ENCODE results near the gene SRCAP. TPM values are rescaled to one million over a fixed set of nuclear protein-coding genes. Genes with fewer than 3 reads are reported as not detected.

The SRCAP gene
- total RNA-seq, 2 donors from 2014 or later = 52.9 to 64.7 TPM

DNA sequence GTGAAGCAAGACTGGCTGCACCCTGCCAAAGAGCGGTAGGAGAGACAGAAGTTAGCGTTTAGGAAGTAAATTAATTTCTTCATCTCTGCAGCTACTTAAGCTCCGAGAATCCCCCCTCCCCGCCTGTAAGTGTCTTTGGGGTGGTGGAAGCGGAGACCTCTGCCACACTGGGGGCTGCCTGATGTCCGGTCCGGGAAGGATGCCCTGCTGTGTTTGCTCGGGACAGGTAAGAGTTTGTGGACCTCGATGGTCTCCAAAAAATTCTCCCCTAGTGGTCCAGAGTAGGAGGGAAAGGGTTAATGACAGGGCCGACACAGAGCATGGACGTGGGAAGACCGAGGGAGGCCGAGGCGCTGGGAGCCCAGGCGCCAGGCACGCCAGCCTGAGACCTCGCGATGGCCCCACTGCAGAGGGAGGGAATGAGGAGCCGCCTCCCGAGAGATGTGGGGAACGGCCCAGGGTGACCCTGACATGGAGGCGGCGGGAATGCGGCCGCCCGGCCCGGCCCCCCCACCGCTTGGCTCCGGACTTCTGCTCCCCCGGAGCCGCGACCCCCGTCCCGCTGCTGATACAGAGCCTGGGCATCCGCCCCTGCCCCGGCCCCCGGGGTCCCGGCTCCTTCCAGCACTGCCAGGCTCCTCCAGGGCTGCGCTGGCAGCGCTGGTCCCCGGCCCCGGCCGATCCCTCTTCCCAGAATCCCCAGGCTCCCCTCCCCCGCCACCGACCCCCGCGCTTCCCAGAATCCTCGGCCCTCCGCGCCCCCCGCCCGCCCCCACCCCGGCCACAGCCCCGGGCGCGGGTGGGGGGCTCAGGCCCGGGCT lies 87.4 kb downstream of the SRCAP start:
- H3K27me3 Mint-ChIP-seq (ENCODE audit: low read depth) = no peaks in the 10 kb centered on the region
- H3K9me3 Mint-ChIP-seq = no peaks in the 10 kb centered on the region
- H3K4me1 Mint-ChIP-seq (ENCODE audit: low read depth) = peaks cover 16% of the 10 kb centered on the region
- H3K27ac Mint-ChIP-seq = peak overlapping the region; percentile 42
- DNase-seq (peak; percentile 14 to 22), ATAC-seq (replicated peaks in 1 of 2) (peak; percentile 61 to 62)
- peak overlapping the region; percentile 83 to 93 for H3K4me3 Mint-ChIP-seq
- H3K36me3 Mint-ChIP-seq (ENCODE audit: insufficient read depth in 2 of 2) = peaks cover 0 to 1% of the 10 kb centered on the region in 2 donors

DNA sequence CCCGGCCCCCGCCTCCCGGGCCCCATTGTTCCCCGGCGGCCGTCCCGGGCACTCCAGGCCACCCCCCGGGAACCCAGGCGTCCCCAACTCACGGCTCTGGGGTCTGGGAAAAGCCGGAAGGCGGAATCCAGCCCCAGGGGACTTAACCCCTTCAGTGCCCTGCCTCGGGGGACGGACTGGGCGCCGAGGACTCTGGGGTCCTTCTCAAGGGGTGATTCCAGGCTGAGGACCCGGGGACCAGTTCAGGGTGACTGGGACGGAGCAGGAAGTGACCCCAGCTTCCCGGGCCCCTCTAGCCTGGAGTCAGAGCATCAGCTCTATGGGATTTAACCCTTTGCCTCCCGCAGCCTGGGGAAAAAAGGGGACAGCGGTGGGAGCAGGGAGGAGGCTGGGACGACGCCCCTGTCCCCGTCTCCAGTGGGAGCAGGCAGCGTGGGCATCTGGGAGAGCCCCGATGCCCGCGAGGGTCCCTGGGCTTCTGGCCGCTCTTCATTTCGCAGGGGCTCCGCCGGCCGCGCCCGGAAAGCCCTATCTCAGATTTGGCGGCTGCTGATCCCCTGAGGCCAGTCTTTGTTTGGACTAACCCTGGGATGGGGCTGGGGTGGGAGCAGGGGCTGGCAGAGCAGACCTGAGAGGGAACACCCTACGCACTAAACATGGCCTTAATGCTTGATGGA lies 88.1 kb downstream of the SRCAP start, which contains the start of gene ZNF629:
Gene ZNF629 (minus strand): TSS at position 270 of the 677 bp plus-strand sequence. CDS start 2,723 bp downstream, outside the sequence.
- peak within 1 kb of the TSS; percentile 84 to 93 for H3K4me3 Mint-ChIP-seq
- peak; percentile 32 to 34 for DNase-seq
- H3K27ac Mint-ChIP-seq = peak within 1 kb of the TSS; percentile 42
- H3K4me1 Mint-ChIP-seq (ENCODE audit: low read depth) = peaks cover 16% of the 10 kb centered on the region
- peak; percentile 52 to 70 for ATAC-seq (replicated peaks in 1 of 2)
- H3K9me3 Mint-ChIP-seq = no peaks in the 10 kb centered on the region
- H3K27me3 Mint-ChIP-seq (ENCODE audit: low read depth) = no peaks in the 10 kb centered on the region
- peaks cover 0 to 1% of the 10 kb centered on the region in 2 donors for H3K36me3 Mint-ChIP-seq (ENCODE audit: insufficient read depth in 2 of 2)

DNA sequence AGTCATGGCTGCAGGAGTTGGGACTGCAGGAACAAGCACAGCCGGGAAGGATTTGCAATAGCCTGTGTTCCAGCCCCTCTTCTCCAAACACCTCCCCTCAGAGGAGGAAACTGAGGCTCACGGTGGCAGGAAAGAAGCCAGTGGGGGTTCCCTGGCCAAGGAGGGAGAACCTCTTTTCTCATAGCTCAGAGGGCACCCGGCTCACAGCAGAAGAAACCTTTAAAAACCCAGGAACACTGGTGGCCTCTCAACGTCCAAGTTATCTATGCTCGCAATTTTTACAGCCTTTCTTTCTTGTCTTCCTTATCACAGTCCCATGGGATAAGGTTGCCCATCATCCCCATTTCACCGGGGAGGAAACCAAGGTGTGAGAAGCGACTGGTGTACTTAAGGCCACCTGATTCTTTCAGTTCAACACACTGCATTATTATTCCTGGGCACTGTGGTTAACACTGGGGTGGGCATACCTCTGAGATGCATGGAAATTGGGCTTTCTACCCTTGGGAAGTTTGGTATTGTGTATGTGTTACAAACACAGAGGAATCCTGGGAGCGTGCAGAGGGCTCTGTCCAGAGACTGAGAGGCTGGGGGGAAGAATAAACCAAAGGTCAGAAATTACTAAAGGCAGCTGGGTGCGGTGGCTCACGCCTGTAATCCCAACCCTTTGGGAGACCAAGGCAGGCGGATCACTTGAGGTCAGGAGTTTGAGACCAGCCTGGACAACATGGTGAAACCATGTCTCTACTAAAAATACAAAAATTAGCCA lies 88.8 kb downstream of the SRCAP start:
- H3K4me3 Mint-ChIP-seq = peak overlapping the region; percentile 84 to 93
- no peak for ATAC-seq (replicated peaks in 1 of 2)
- H3K27me3 Mint-ChIP-seq (ENCODE audit: low read depth) = no peaks in the 10 kb centered on the region

More for the DNA sequence above, 88.8 kb downstream of the SRCAP start:
- Mint-ChIP-seq H3K4me1 (ENCODE audit: low read depth) (peaks cover 16% of the 10 kb centered on the region), H3K36me3 (ENCODE audit: insufficient read depth in 2 of 2) (peaks cover 0 to 1% of the 10 kb centered on the region in 2 donors), H3K27ac (no peak overlapping the region), H3K9me3 (no peaks in the 10 kb centered on the region)
- DNase-seq = no peak

Other genes with a start within 250 kb of the SRCAP start
- 100 to 1,000 TPM; 517 to 673 TPM for gene ITGAL, start 226.4 kb upstream of the SRCAP start, total RNA-seq
- 10 to 100 TPM; 21.0 to 22.5 TPM for gene ZNF768, start 172.6 kb upstream of the SRCAP start, total RNA-seq
- gene ZNF747, start 164.3 kb upstream of the SRCAP start, total RNA-seq = 1 to 10 TPM; 8.3 to 9.2 TPM
- gene ZNF764, start 140.8 kb upstream of the SRCAP start, total RNA-seq = 10 to 100 TPM; 10.7 to 12.7 TPM
- gene ZNF688, start 127.5 kb upstream of the SRCAP start, total RNA-seq = 10 to 100 TPM; 14.5 TPM
- gene ZNF785, start 113.5 kb upstream of the SRCAP start, total RNA-seq = 10 to 100 TPM; 10.9 to 12.6 TPM
- 10 to 100 TPM; 12.8 to 17.7 TPM for gene ZNF689, start 88.8 kb upstream of the SRCAP start, total RNA-seq
- gene PRR14, start 48.2 kb upstream of the SRCAP start, total RNA-seq = 100 to 1,000 TPM; 108 to 124 TPM
- 100 to 1,000 TPM; 170 to 185 TPM for gene FBRS, start 40.7 kb upstream of the SRCAP start, total RNA-seq
- 10 to 100 TPM; 38.0 to 38.5 TPM for gene PHKG2, start 49.3 kb downstream of the SRCAP start, total RNA-seq
- 1 to 10 TPM; 3.2 to 4.7 TPM for gene CFAP119, start 62.9 kb downstream of the SRCAP start, total RNA-seq
- gene RNF40, start 63.2 kb downstream of the SRCAP start, total RNA-seq = 10 to 100 TPM; 60.2 to 63.5 TPM
- 1 to 10 TPM; 3.7 TPM for gene ZNF629, start 88.0 kb downstream of the SRCAP start, total RNA-seq
- gene BCL7C, start 194.9 kb downstream of the SRCAP start, total RNA-seq = 10 to 100 TPM; 21.7 to 23.2 TPM
- under 1 TPM; 0.25 to 0.72 TPM for gene CTF1, start 197.4 kb downstream of the SRCAP start, total RNA-seq
- gene FBXL19, start 224.4 kb downstream of the SRCAP start, total RNA-seq = 10 to 100 TPM; 24.9 to 25.7 TPM
- 10 to 100 TPM; 13.6 to 15.6 TPM for gene ORAI3, start 249.9 kb downstream of the SRCAP start, total RNA-seq

Measured in activated T-cell treated with anti-CD3 and anti-CD28 coated beads, Interleukin-2, amount 50 U/mL, for 72 hours (primary cell).